ENCODE data around the gene EBPL. TPM values are rescaled to one million over a fixed set of nuclear protein-coding genes. Genes with fewer than 3 reads are reported as not detected.
A peak's percentile ranks its signal among the peaks of the same experiment; 100 is the strongest.

The EBPL gene
- total RNA-seq (ENCODE audit: unreplicated experiment) = 59.0 TPM
- long read RNA-seq, transcript EBPL-206 (3 exons, 810 nt) = minor isoform, 6 of 47 reads
- long read RNA-seq, transcript EBPL-201 (4 exons, 914 nt) = major isoform, 35 of 47 reads
- long read RNA-seq, partial matches to known transcripts = 1 of 47 reads
- long read RNA-seq, other reads (novel, unspliced or antisense) = 4 of 47 reads

- Mint-ChIP-seq H3K27me3 (ENCODE audit: unreplicated experiment) (peaks cover 7% of the 10 kb centered on the region), H3K9me3 (ENCODE audit: unreplicated experiment) (peaks cover 4% of the 10 kb centered on the region), H3K4me1 (ENCODE audit: unreplicated experiment) (peaks cover 16% of the 10 kb centered on the region), H3K36me3 (ENCODE audit: low read depth, unreplicated experiment) (peaks cover 12% of the 10 kb centered on the region), H3K4me3 (ENCODE audit: unreplicated experiment) (peak within 1 kb of the TSS; percentile 95), H3K27ac (ENCODE audit: unreplicated experiment) (peak within 1 kb of the TSS; percentile 64)
- TF ChIP-seq CTCF (IDR thresholded peaks at IDR 0.05; ENCODE audit: unreplicated experiment) = no peak
- DNase-seq (ENCODE audit: low spot score) = peak; percentile 93
These were observed at the start of gene EBPL for GRCh38 chr13:49690995-49691784. Gene EBPL, minus strand, starts transcription at chr13:49691486. Its CDS starts 62 bp downstream, at chr13:49691424.

- H3K27ac Mint-ChIP-seq (ENCODE audit: unreplicated experiment) = no peak overlapping the region
- no peak overlapping the region for H3K4me3 Mint-ChIP-seq (ENCODE audit: unreplicated experiment)
- no peak for TF ChIP-seq CTCF (IDR thresholded peaks at IDR 0.05; ENCODE audit: unreplicated experiment)
- no peaks in the 10 kb centered on the region for H3K4me1 Mint-ChIP-seq (ENCODE audit: unreplicated experiment)
- DNase-seq (ENCODE audit: low spot score) = no peak
- H3K27me3 Mint-ChIP-seq (ENCODE audit: unreplicated experiment) = peaks cover 2% of the 10 kb centered on the region
- H3K9me3 Mint-ChIP-seq (ENCODE audit: unreplicated experiment) = no peaks in the 10 kb centered on the region
- peaks cover 7% of the 10 kb centered on the region for H3K36me3 Mint-ChIP-seq (ENCODE audit: low read depth, unreplicated experiment)
These were observed 49.6 kb upstream of the EBPL start for GRCh38 chr13:49740870-49741269.

- no peak for DNase-seq (ENCODE audit: low spot score)
- Mint-ChIP-seq H3K27ac (ENCODE audit: unreplicated experiment) (no peak overlapping the region), H3K9me3 (ENCODE audit: unreplicated experiment) (no peaks in the 10 kb centered on the region), H3K4me1 (ENCODE audit: unreplicated experiment) (no peaks in the 10 kb centered on the region), H3K27me3 (ENCODE audit: unreplicated experiment) (peaks cover 4% of the 10 kb centered on the region), H3K36me3 (ENCODE audit: low read depth, unreplicated experiment) (no peaks in the 10 kb centered on the region), H3K4me3 (ENCODE audit: unreplicated experiment) (no peak overlapping the region)
- no peak for TF ChIP-seq CTCF (IDR thresholded peaks at IDR 0.05; ENCODE audit: unreplicated experiment)
These were observed 48.4 kb upstream of the EBPL start for GRCh38 chr13:49739498-49740187.

- Mint-ChIP-seq H3K4me3 (ENCODE audit: unreplicated experiment) (no peak overlapping the region), H3K4me1 (ENCODE audit: unreplicated experiment) (no peaks in the 10 kb centered on the region), H3K36me3 (ENCODE audit: low read depth, unreplicated experiment) (peaks cover 5% of the 10 kb centered on the region), H3K27me3 (ENCODE audit: unreplicated experiment) (peaks cover 2% of the 10 kb centered on the region), H3K9me3 (ENCODE audit: unreplicated experiment) (no peaks in the 10 kb centered on the region), H3K27ac (ENCODE audit: unreplicated experiment) (no peak overlapping the region)
- DNase-seq (ENCODE audit: low spot score) = no peak
- TF ChIP-seq CTCF (IDR thresholded peaks at IDR 0.05; ENCODE audit: unreplicated experiment) = no peak
These were observed 42.1 kb upstream of the EBPL start for GRCh38 chr13:49733181-49733951.
